HG03196 (cell line): Measurements from ENCODE around the gene NXPH2.
"Not testable (repeated sequence)": the region's sequence is repeated elsewhere in the genome, so short reads cannot be mapped to it uniquely, and the experiment has no call there.

Experiments
- ATAC-seq: cut with Tn5 transposase; IDR thresholded peaks from one replicate; pipeline ENCODE4 v1.9.1; 2021; ENCODE audit not compliant: unreplicated experiment

NXPH2 gene

DNA sequence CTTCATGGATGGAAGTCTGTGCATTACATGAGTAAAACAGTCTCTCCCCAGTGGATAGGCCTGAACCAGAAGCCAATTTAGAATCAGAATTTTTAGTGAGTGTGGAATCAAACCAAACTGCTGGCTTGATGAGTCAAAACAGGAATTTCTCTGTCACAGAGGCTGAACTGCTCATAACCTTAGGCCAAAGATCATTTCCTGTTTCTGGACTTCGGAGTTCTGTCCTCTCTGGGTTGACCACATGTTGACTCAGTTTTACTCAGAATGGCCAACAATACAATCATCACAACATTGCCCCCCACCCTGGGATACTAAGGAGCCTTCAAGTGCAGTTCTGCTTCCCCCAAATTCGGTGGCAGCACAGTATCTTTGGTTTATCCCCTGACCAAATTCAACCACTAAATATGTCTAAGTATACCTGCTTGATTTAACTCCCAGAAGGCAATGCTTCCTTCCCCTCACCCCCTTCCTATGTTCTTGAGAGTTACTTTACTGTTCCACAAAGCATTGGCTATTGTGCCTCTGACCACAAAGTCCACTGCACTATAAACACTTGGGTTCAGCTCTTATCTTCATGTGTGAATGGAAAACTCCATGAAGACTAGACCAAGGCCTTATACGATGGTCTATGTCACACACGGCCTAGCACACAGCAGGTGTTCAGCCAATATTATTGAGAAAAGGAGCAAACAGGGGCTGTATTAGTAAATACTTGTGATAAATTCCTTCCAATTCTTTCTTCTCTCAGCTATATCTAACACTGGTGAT, 67.8 kb downstream of the NXPH2 start:
- ATAC-seq = peak; percentile 94

DNA sequence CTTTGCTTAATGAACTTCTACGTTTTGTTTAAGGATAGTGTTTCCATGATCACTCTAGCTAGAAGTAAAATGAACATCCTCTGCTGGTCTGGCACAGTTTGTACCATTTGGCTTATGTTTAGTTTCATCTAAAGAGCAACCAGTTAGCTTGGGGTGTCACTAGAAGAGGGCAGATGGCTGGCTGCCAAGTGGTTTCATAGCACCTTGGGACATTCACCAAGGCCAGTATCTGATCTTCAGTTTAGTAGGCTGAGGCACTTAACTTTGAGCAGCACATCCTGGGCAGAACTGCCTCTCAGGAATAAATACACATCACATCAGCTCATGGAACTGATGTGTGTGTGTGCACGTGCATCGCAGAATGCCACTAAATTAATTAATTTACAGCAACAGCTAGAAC, 68.4 kb downstream of the NXPH2 start:
- peak; percentile 66 for ATAC-seq

DNA sequence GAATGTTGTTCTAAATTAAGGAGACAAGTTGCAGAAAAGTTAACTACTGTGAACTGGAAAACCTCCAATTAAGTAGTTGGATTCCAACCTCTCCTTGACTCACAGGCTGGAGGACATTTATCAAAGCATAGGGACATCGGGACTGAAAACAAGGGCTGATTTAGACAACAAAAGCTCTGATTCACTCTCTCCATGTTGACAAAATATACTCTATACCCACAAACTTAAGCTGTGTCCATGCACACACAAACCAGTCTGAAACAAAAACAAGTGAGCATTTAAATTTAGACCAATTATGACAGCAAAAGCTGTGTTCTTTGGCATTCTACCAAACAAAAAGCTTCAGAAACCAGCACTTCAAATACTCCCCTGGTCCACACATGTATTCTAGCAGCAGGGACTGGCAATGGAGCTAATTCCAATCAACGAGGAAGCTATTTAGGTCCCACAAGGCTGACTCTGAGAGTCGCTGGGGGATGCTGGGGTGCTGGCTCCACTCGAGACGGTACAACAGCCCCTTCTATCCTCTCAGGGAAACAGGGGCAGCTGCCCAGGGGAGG, 71.4 kb downstream of the NXPH2 start:
- ATAC-seq = no peak

GRCh38 chr2:138707392-138708074, 72.7 kb downstream of the NXPH2 start:
- no peak for ATAC-seq

DNA sequence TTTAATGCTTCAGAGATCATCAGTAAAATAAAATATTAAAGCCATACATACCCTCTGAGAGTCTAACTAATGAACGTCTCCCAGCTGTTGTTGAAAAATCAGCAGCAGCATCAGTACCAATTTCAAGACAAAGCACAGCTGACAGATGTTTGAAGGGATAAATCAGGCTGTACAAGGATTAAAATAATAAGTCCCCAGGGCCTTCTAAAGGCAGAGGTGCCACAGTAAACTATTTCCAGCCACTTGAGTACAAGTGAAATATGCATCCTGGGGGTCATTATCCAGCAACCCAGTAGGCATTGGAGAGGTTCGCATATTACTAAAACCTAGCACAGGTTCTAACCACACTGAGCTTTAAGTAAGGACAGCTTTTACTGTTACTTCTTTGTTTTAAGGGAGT, 76.9 kb downstream of the NXPH2 start:
- no peak for ATAC-seq

GRCh38 chr2:138700716-138701115, 79.5 kb downstream of the NXPH2 start:
- no peak for ATAC-seq

GRCh38 chr2:138699421-138699820, 80.8 kb downstream of the NXPH2 start:
- no peak for ATAC-seq

DNA sequence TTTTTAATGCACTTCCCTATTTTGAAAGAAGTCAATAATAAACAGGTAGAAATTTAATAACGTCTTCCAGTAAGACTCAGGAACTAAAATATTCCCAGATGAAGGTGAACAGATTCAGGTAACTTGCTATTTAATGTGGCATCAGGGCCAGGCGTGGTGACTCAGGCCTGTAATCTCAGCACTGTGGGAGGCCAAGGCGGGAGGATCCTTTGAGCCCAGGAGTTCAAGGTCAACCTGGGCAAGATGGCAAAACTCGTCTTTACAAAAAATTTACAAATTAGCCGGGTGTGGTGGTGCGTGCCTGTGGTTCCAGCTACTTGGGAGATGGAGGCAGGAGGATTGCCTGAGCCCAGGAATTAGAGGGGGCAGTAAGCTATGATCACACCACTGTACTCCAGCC, 81.8 kb downstream of the NXPH2 start:
- no peak for ATAC-seq

DNA sequence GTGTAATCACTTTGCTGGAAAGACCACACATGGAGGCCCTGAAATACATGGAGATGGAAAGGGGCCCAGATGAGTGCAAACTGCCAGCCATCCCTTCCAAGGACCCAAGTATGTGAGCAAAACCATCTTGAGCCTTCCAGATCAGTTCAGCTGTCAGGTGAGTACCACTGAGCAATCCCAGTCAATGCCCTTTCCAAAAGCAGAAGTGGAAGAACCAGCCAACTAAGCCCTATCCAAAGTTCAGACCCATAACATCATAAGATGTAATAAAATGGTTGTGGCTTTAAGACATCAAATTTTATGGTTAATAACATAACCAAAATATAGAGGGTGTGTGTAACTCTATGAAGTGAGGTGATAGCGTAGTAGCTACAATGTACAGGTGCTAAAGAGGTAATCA, 88.5 kb downstream of the NXPH2 start:
- ATAC-seq = no peak

GRCh38 chr2:138689705-138690104, 90.5 kb downstream of the NXPH2 start:
- ATAC-seq = no peak

GRCh38 chr2:138682163-138682562, 98.0 kb downstream of the NXPH2 start:
- no peak for ATAC-seq

GRCh38 chr2:138677221-138677620, 103.0 kb downstream of the NXPH2 start:
- no peak for ATAC-seq

GRCh38 chr2:138676619-138677021, 103.6 kb downstream of the NXPH2 start:
- no peak for ATAC-seq

- ATAC-seq = no peak
These were observed 108.6 kb downstream of the NXPH2 start for GRCh38 chr2:138671566-138671965.

DNA sequence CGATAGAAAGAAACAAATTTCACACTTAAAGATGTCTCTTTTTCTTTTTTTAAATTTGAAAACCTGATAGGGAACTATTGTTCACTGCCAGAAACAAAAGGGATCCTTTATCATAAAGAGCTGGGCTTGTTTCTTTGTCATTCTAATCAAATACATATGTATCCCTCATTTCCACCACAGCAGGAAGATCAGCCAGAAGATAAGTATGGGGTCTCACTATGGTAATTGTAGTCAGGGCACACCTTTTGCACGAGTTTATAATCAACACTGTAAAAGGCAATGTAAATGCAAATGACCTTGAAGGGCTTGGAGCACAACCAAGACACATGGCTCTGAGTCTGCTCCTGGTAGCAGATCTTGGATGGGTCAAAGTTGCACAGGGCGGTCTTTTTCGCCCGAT, 109.5 kb downstream of the NXPH2 start:
- no peak for ATAC-seq

GRCh38 chr2:138665937-138666336, 114.3 kb downstream of the NXPH2 start:
- no peak for ATAC-seq

DNA sequence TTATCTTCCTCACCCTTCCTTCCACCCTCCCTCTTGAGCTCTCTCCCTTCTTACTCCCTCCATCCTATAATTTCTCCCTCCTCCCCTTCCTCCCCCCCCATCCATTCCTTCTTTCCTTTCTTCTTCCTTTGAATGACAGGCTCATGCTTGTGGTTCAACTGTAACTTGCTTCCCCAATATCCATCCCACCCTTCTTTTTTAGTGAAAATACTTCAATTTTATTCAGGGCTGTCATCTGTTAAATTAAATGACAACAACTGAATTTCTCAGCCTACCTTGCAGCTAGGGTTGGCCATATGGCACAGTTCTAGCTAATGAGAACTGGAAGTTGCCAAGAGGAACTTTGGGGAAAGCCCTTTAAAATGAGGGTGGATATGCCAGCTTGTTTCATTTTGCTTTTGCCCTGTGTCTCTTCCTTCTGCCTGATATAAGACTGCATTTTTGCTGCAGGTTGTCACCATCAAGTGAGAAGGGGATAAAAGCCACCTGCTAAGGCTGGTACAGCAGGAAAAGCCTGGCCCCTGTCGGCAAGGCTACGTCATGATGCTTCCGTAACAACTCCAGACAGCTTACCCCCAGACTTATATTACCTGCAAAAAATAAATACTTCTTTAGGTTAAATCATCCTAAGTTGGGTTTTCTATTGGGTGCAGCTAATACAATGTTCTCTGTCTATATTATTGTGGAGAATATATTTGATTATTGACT, 121.8 kb downstream of the NXPH2 start:
- no peak for ATAC-seq

- no peak for ATAC-seq
These were observed 126.0 kb downstream of the NXPH2 start for GRCh38 chr2:138654146-138654545.

DNA sequence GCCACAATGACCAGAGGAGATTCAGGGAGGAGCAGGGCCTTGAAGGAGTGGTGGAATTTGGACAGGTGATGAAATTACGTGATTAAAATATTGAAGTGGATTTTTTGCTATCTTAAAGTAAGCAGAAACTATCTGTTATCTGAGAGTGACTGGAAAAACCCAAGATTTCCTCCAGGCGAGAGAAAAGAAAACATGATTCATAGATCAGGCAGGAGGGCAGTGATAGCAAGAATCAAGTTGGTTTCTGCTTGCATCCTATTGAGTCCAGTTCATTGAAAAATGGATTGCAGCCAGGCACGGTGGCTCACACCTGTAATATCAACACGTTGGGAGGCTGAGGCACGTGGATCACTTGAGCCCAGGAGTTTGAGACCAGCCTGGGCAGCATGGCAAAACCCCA, 127.8 kb downstream of the NXPH2 start:
- no peak for ATAC-seq

- no peak for ATAC-seq
These were observed 130.6 kb downstream of the NXPH2 start for GRCh38 chr2:138649571-138649970.

DNA sequence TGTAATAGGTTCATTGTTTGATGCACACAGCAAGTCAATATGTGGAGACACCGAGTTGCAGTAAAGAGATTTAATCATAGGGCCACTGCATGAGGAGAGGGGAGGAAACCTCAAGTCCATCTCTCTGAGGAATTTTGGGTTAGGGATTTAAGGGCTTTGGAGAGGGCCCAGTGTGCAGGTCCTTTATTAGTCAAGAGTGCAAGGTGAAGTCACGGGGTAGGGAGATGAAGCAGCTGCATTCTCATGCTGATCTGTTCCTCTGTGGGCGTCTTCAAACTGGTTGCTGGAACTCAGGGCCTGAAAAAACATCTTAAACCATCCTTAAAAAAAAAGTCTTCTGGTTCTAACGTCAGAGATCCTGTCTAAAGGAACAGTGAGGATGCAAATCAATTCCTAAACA, 131.6 kb downstream of the NXPH2 start:
- ATAC-seq = no peak

GRCh38 chr2:138644776-138645175, 135.4 kb downstream of the NXPH2 start:
- ATAC-seq = not testable (repeated sequence)
